Epithelial cell of proximal tubule (primary cell): Measurements from ENCODE around the gene SORL1-AS1.

Source experiments
- DNase-seq: peaks from one replicate; pipeline ENCODE4 v3.0.0-alpha.2; 2011; ENCODE audit warnings: low read depth
- H3K4me3 ChIP-seq: 2 replicates; pipeline ENCODE4 v1.5.1; 2011; ENCODE audit warnings: low read depth, mild to moderate bottlenecking, low read length
- TF ChIP-seq, protein P1 (sequence below): conservative IDR thresholded peaks from 2 replicates; pipeline ENCODE4 v1.5.1; 2012; ENCODE audit warnings: low read depth, mild to moderate bottlenecking, low read length

The SORL1-AS1 gene

DNA sequence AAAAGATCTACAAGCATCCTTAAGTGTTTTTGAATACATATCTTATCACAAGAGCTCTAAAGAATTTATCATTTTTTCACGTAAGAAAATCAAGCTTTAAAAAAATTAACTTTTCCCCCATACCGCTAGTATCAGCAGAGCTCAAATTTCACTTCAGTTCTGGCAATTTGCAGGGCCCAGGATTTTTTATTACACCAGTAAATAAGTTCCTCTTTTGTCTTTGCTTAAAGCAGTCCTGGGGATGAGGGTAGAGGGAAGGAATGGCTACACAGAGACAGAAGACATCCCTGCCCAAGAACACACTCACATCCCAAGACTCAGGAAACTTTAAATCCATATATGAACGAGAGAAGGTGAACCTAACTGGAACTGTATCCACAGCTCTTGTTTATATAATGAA, 23.2 kb downstream of the SORL1-AS1 start:
- H3K4me3 ChIP-seq, result no peak overlapping the region
- no peak for DNase-seq
- TF ChIP-seq, protein P1, sequence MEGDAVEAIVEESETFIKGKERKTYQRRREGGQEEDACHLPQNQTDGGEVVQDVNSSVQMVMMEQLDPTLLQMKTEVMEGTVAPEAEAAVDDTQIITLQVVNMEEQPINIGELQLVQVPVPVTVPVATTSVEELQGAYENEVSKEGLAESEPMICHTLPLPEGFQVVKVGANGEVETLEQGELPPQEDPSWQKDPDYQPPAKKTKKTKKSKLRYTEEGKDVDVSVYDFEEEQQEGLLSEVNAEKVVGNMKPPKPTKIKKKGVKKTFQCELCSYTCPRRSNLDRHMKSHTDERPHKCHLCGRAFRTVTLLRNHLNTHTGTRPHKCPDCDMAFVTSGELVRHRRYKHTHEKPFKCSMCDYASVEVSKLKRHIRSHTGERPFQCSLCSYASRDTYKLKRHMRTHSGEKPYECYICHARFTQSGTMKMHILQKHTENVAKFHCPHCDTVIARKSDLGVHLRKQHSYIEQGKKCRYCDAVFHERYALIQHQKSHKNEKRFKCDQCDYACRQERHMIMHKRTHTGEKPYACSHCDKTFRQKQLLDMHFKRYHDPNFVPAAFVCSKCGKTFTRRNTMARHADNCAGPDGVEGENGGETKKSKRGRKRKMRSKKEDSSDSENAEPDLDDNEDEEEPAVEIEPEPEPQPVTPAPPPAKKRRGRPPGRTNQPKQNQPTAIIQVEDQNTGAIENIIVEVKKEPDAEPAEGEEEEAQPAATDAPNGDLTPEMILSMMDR, result no peak

DNA sequence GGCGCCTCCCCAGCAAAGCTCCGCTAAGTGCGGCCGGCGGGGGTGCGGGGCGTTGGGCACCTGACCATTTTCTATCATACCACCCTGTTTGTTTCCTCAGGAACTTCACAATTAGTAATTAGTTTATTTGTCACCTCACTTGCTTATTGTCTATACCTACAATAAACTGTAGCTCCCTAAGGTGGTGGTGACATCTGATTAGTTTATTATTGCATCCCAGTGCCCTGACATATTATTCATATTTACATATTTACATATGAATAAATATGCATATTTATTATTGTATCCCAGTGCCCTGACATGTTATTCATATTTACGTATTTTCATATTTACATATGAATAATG, 25.4 kb downstream of the SORL1-AS1 start:
- H3K4me3 ChIP-seq, result peak overlapping the region; percentile 36
- TF ChIP-seq, protein P1, result no peak
- no peak for DNase-seq

DNA sequence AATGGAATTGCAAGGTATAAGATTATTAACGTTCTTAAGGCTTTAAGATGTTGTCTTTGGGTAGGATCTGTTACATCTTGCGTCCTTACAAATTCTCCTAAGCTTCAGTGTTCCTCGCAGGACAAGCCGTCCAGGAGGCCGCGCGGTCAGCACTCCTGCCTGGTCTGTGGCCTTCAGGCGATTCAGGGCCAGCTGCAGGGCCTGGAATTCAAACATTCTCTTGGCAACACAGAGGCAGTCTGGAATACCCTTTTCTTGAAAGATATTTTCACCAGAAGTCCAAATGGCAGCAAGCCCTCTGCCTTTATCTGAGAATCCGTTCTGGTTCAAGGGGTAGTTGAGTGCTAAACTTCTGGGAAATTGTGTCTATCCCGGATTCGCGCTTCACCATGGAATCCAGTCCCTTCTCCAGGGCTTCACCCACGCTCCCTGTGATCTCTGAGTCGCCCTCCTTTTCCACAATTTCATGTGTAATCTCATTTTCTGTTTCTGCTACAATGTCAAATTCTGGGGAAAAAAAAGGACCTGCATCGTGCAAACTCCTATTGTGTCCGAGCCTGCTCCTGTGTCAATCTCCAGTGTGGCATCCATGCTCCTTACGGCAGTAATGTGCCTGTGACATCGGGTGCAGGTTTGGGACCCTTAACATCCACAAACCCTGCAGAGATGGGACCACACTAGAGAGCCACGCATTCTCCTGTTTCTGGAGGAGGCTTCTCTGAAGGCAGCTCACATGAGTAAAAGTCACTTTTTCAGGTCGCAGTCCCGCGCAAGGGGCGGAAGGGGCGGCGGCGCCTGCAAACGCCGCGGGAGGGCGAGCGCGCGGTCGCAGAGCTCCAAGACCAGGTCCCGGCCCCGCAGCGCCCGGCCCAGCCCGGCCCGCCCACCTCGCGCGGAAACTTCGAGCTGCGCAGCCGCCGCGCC, 26.0 kb downstream of the SORL1-AS1 start:
- TF ChIP-seq, protein P1, result no peak
- no peak for DNase-seq
- H3K4me3 ChIP-seq, result peak overlapping the region; percentile 36

DNA sequence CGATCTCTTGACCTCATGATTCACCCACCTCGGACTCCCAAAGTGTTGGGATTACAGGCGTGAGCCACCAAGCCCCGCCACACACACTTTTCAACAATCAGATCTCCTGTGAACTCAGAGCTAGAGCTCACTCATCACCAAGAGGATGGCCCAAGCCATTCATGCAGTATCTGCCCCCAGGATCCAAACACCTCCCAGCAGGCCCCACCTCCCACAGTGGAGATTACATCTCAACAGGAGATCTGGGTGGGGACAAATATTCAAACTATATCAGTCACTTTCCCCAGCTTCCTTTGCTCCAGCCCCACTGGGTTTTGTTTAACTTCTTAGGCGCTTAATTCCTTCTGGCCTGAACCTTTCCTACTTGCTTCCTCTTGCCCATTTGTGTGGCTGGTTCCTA, 26.9 kb downstream of the SORL1-AS1 start:
- TF ChIP-seq, protein P1, result no peak
- DNase-seq, result no peak

DNA sequence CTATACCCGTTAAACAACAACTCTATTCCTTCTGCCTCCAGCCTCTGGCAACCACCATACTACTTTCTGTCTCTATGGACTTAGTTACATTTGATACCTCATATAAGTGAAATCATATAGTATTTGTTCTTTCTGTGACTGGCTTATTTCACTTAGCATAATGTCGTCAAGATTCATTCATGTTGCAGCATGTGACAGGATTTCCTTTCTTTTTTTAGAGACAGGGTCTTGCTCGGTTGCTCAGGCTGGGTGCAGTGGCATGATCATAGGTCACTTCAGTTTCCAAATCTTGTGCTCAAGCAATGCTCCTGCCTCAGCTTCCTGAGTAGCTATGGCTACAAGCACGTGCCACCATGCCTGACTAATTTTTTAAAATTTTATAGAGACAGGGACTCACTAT, 30.1 kb downstream of the SORL1-AS1 start:
- no peak for DNase-seq
- TF ChIP-seq, protein P1, result no peak
- no peak overlapping the region for H3K4me3 ChIP-seq

More for the DNA sequence above, 26.9 kb downstream of the SORL1-AS1 start:
- no peak overlapping the region for H3K4me3 ChIP-seq

DNA sequence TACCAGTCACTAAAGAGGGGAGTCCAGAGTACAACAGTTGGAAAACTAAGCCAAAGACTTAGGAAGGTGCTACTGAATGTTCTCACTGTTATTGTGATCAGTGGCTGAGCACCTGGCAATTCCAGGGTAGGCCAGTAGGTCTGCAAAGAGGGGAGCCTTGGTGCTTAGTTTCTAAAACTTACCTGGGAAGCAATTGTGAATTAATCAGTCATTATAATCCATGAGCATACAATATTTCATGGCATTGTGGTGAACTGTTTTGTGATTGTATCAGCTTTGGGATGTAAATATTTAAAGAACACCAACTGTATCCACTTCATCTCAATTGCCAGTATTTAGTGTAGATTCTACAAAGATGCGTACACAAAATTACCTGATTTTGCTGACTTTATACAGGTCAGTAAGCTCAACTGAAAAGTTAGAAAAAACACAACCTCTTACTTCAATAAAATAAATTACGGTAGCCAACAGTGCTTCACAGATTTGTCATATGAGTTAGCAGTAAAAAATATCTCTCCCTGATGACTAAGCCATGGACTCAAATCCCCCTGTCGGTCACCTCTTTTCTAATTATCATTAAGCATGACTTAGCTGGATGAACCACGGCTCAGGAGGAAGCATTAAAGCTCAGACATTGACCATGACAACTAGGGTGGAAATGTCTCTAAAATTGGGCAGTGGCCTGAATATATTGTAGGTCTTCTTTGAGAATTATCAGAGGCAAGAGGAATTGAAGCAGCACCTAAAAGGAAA, 31.4 kb downstream of the SORL1-AS1 start:
- no peak overlapping the region for H3K4me3 ChIP-seq
- DNase-seq, result no peak
- TF ChIP-seq, protein P1, result peak; percentile 5
